ENCODE measurements around the gene TSGA10. TPM values are rescaled to one million over a fixed set of nuclear protein-coding genes. Genes with fewer than 3 reads are reported as not detected.
"Not testable (repeated sequence)": the region's sequence is repeated elsewhere in the genome, so short reads cannot be mapped to it uniquely, and the experiment has no call there.

TSGA10 gene
- total and polyA plus RNA-seq, 3 donors from 2014 or later, result 42.4 to 110 (median 85.6) TPM

DNA sequence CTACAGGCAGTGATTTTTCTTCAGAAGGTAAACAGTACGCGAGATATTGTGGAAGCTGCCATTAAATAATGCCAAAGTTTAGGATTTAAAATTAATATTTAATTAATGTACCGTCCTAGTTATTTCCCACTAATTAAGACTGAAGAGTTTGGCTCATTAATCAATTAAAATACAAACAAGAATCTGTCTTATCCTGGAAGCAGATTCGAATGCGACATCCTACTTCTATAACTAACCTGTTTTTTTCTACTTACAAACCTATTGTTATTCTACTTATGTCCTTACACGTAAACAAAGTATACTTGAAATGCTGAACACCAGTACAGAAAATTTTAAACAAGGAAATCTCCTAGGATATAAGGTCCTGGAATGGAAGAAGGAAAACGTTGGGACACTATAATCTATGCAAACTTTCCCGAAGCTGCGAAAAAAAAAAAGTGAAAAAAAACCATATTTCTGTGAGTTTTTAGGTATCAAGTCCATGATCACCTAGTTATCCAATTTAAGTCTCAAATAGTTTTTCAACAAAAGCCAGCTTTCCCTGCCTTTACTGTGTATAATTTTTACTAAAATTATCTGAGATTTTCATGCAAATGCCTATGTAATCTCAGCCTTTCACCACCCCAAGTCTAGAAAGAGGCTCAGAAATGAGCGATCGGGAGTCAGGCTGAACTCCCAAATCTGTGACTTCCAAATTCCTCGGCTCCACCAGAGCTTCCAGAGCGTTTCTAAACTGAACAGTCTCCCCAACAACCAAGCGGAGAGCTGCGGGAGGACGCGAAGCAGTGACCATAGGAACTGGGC, 14.5 kb downstream of the TSGA10 start:
- H3K4me1 ChIP-seq, result peaks cover 3% of the 10 kb centered on the region
- H3K27ac ChIP-seq, result peak overlapping the region; percentile 86
- 19% methylated on average over 16 to 17 of the region's 17 CpGs for WGBS, 2 donors
- TF ChIP-seq POLR2A (IDR thresholded peaks at IDR 0.05), result no peak
- intact Hi-C loops (cut with DNase I; ENCODE audit: low total_unique reads), result no loop called here
- no peaks in the 10 kb centered on the region for H3K9me3 ChIP-seq
- no peak for DNase-seq
- no peaks in the 10 kb centered on the region for H3K27me3 ChIP-seq
- H3K4me3 ChIP-seq, result peak overlapping the region; percentile 72 to 94
- H3K36me3 ChIP-seq (ENCODE audit: low read depth, missing control alignments), result no peaks in the 10 kb centered on the region

DNA sequence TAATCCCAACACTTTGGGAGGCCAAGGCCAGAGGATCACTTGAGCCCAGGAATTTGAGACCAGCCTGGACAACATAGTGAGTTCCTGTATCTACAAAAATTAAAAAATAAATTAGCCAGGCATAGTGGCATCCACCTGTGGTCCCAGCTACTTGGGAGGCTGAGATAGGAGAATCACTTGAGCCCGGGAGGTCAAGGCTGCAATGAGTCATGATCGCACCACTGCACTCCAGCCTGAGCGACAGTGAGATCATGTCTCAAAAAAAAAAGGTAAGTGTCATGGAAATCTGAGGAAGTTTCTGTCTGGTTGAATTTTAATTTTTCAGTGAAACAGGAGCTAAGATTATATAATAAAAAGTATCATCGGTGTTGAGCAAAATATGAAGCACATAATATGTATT, 15.7 kb downstream of the TSGA10 start:
- Histone ChIP-seq H3K9me3 (no peaks in the 10 kb centered on the region), H3K4me1 (peaks cover 3% of the 10 kb centered on the region), H3K36me3 (ENCODE audit: low read depth, missing control alignments) (no peaks in the 10 kb centered on the region), H3K4me3 (no peak overlapping the region), H3K27ac (no peak overlapping the region), H3K27me3 (no peaks in the 10 kb centered on the region)
- no peak for DNase-seq
- intact Hi-C loops (cut with DNase I; ENCODE audit: low total_unique reads), result no loop called here
- WGBS, 2 donors, result 90 to 93% methylated on average over 4 of the region's 4 CpGs
- TF ChIP-seq CTCF (IDR thresholded peaks at IDR 0.05) (no peak), POLR2A (IDR thresholded peaks at IDR 0.05) (no peak)

DNA sequence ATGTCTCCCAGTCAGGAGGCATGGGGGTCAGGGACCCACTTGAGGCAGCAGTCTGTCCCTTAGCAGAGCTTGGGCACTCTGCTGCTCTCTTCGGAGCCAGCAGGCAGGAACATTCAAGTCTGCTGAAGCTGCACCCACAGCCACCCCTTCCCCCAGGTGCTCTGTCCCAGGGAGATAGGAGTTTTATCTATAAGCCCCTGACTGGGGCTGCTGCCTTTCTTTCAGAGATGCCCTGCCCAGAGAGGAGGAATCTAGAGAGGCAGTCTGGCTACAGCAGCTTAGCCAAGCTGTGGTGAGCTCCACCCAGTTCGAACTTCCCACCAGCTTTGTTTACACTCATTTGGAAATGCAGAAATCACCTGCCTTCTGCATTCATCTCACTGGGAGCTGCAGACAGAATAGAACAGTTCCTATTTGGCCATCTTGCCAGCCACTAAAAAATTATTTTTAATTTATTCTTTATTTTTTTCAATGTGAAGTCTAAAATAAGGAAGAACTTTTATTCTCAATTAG, 19.6 kb downstream of the TSGA10 start:
- intact Hi-C loops (cut with DNase I; ENCODE audit: low total_unique reads); H3K9me3 ChIP-seq; H3K27me3 ChIP-seq; DNase-seq; H3K4me3 ChIP-seq; H3K4me1 ChIP-seq; H3K27ac ChIP-seq; H3K36me3 ChIP-seq (ENCODE audit: low read depth, missing control alignments): not testable (repeated sequence)
- WGBS, 2 donors, result 88 to 97% methylated on average over 1 to 2 of the region's 2 CpGs

- Histone ChIP-seq H3K27me3 (no peaks in the 10 kb centered on the region), H3K9me3 (no peaks in the 10 kb centered on the region), H3K4me1 (no peaks in the 10 kb centered on the region), H3K27ac (no peak overlapping the region), H3K36me3 (ENCODE audit: low read depth, missing control alignments) (no peaks in the 10 kb centered on the region), H3K4me3 (no peak overlapping the region)
- DNase-seq, result no peak
- TF ChIP-seq CTCF (IDR thresholded peaks at IDR 0.05), result no peak
- no peak for TF ChIP-seq POLR2A (IDR thresholded peaks at IDR 0.05)
- WGBS, 2 donors, result 78 to 79% methylated on average over 2 of the region's 2 CpGs
- intact Hi-C loops (cut with DNase I; ENCODE audit: low total_unique reads), result no loop called here
Observed at GRCh38 chr2:99127981-99128380, 26.8 kb downstream of the TSGA10 start.

DNA sequence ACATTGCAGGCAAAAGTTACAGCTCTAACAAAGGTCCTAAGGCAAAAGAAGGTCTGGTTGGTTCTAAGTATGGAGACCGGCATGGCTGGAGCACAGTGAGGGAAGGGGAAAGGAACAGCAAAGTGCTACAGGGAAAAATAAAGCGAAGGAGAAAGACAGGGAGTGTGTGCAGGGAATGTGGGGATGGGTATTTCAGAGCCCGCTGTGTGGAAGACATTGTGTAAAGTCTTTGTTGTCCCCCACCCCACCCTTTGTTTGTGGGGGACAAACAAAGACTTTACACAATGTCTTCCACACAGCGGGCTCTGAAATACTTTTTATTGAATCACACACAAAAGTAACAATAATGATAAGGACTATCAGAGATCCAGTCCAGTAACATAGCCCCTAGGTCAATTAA, 42.1 kb downstream of the TSGA10 start:
- intact Hi-C loops (cut with DNase I; ENCODE audit: low total_unique reads), result no loop called here
- Histone ChIP-seq H3K27me3 (no peaks in the 10 kb centered on the region), H3K4me1 (no peaks in the 10 kb centered on the region), H3K4me3 (no peak overlapping the region), H3K36me3 (ENCODE audit: low read depth, missing control alignments) (no peaks in the 10 kb centered on the region), H3K9me3 (no peaks in the 10 kb centered on the region), H3K27ac (no peak overlapping the region)
- WGBS, 2 donors, result 81 to 86% methylated on average over 4 of the region's 4 CpGs
- DNase-seq, result no peak
- no peak for TF ChIP-seq POLR2A (IDR thresholded peaks at IDR 0.05)
- no peak for TF ChIP-seq CTCF (IDR thresholded peaks at IDR 0.05)

GRCh38 chr2:99111945-99112344, 42.8 kb downstream of the TSGA10 start:
- WGBS, 2 donors, result 98 to 100% methylated on average over 1 of the region's 1 CpG
- Histone ChIP-seq H3K27me3 (no peaks in the 10 kb centered on the region), H3K4me1 (no peaks in the 10 kb centered on the region), H3K36me3 (ENCODE audit: low read depth, missing control alignments) (no peaks in the 10 kb centered on the region), H3K4me3 (no peak overlapping the region), H3K27ac (no peak overlapping the region), H3K9me3 (no peaks in the 10 kb centered on the region)
- DNase-seq, result no peak
- intact Hi-C loops (cut with DNase I; ENCODE audit: low total_unique reads), result no loop called here
- TF ChIP-seq CTCF (IDR thresholded peaks at IDR 0.05) (no peak), POLR2A (IDR thresholded peaks at IDR 0.05) (no peak)

All from testis (tissue), 3 donors.